GM18498 (cell line): ENCODE measurements around the gene UAP1L1.

ENCODE experiments used
- ATAC-seq: cut with Tn5 transposase; IDR thresholded peaks from one replicate; pipeline ENCODE4 v1.9.1; 2021; ENCODE audit warnings: mild to moderate bottlenecking, moderate library complexity; ENCODE audit not compliant: unreplicated experiment

The UAP1L1 gene

GRCh38 chr9:137071282-137071681, 6.0 kb upstream of the UAP1L1 start:
- ATAC-seq: no peak

GRCh38 chr9:137073992-137074399, 3.3 kb upstream of the UAP1L1 start:
- no peak for ATAC-seq

- ATAC-seq: no peak
These were observed 2.6 kb upstream of the UAP1L1 start for GRCh38 chr9:137074657-137075274.

GRCh38 chr9:137075275-137075775, 2.0 kb upstream of the UAP1L1 start:
- ATAC-seq: no peak

- no peak for ATAC-seq
These were observed 694 bp upstream of the UAP1L1 start for GRCh38 chr9:137076636-137077009.

GRCh38 chr9:137077758-137078693, 709 bp downstream of the UAP1L1 start:
- peak; percentile 9 for ATAC-seq

- ATAC-seq: no peak
These were observed 1.5 kb downstream of the UAP1L1 start for GRCh38 chr9:137078701-137079400.

GRCh38 chr9:137079401-137079787, 2.1 kb downstream of the UAP1L1 start:
- ATAC-seq: no peak

- no peak for ATAC-seq
These were observed 3.2 kb downstream of the UAP1L1 start for GRCh38 chr9:137080260-137081122.

GRCh38 chr9:137082222-137082924, 5.1 kb downstream of the UAP1L1 start:
- ATAC-seq: no peak

GRCh38 chr9:137082925-137083290, 5.6 kb downstream of the UAP1L1 start:
- no peak for ATAC-seq

GRCh38 chr9:137083394-137084004, 6.2 kb downstream of the UAP1L1 start:
- ATAC-seq: no peak

- ATAC-seq: no peak
These were observed 7.2 kb downstream of the UAP1L1 start for GRCh38 chr9:137084526-137084925.

GRCh38 chr9:137085920-137086530, 8.7 kb downstream of the UAP1L1 start:
- no peak for ATAC-seq

- ATAC-seq: peak; percentile 88
These were observed 9.5 kb downstream of the UAP1L1 start, which contains the start of gene MAN1B1 for GRCh38 chr9:137086531-137087408. Gene MAN1B1, plus strand, starts transcription at chr9:137086985. Its CDS starts 15 bp downstream, at chr9:137087000.

- peak; percentile 2 for ATAC-seq
These were observed 10.2 kb downstream of the UAP1L1 start for GRCh38 chr9:137087409-137087925.

- ATAC-seq: no peak
These were observed 10.8 kb downstream of the UAP1L1 start for GRCh38 chr9:137088121-137088520.
